Activated CD4-positive, alpha-beta memory T cell treated with anti-CD3 and anti-CD28 coated beads, Interleukin-2, amount 10 ng/mL, durations not matched to agents 7 days and 5 days (primary cell): ENCODE measurements around the gene SCYGR8. TPM values are rescaled to one million over a fixed set of nuclear protein-coding genes. Genes with fewer than 3 reads are reported as not detected.

Experiments used
- CTCF ChIA-PET: fragments of 350-600 bp; sonication (Branson Sonifier 250); formaldehyde crosslinking; loops from one replicate; lab custom pipeline; 2021; ENCODE audit warnings: antibody characterized with exemption, inconsistent platforms; lab: Charles Lee
- POLR2A ChIA-PET: fragments of 350-600 bp; sonication (Branson Sonifier 250); formaldehyde crosslinking; loops from one replicate; lab custom pipeline; 2021; ENCODE audit warnings: antibody characterized with exemption; lab: Charles Lee
- DNase-seq: peaks from one replicate; pipeline ENCODE4 v3.0.0-alpha.2; 2020
- H3K27ac Mint-ChIP-seq: one replicate; pipeline ENCODE4 v1.8.0; 2021; ENCODE audit warnings: mild to moderate bottlenecking, mixed read lengths
- H3K27me3 Mint-ChIP-seq: one replicate; pipeline ENCODE4 v1.8.0; 2021; ENCODE audit warnings: mixed read lengths
- H3K36me3 Mint-ChIP-seq: one replicate; pipeline ENCODE4 v1.8.0; 2021; ENCODE audit warnings: low read depth, mixed read lengths
- H3K4me1 Mint-ChIP-seq: one replicate; pipeline ENCODE4 v1.8.0; 2021; ENCODE audit warnings: mixed read lengths
- H3K4me3 Mint-ChIP-seq: one replicate; pipeline ENCODE4 v1.8.0; 2021; ENCODE audit warnings: mild to moderate bottlenecking, mixed read lengths
- H3K9me3 Mint-ChIP-seq: one replicate; pipeline ENCODE4 v1.8.0; 2021; ENCODE audit warnings: mixed read lengths
- total RNA-seq, 2 experiments: library from RNA; stranded (reverse); gene quantifications; one replicate each; pipeline ENCODE4 v1.2.3, GENCODE V29; 2021

Gene SCYGR8, protein sequence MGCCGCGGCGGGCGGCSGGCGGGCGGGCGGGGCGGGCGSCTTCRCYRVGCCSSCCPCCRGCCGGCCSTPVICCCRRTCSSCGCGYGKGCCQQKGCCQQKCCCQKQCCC
- total RNA-seq, result not detected

DNA sequence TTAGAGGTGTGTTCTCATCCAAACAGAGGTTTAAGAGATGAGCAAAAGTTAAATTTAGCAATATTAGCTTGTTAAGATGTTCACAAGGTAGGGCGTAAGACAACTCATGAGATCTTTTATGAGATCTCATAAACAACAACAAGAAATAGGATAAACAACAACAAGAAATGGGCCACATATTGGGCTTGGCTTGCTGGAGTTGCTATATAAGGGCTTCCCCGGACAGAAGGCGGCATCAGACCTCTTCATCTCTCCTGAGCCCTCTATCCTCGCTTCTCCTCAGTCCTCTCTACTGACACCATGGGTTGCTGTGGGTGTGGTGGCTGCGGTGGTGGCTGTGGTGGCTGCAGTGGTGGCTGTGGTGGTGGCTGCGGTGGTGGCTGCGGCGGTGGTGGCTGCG is at the start of gene SCYGR8:
Gene SCYGR8, plus strand, starts transcription at position 301 of the 400 bp plus-strand sequence. Its CDS starts 0 bp downstream, at position 301.
- DNase-seq, result no peak
- ChIA-PET POLR2A (no interaction called here), CTCF (interaction anchor here (1.3 kb wide), 1 partner anchor 20 kb away, joined by 3 read pairs; no protein-coding TSS in a partner anchor)
- Mint-ChIP-seq H3K27ac (no peak within 1 kb of the TSS), H3K36me3 (no peaks in the 10 kb centered on the region), H3K27me3 (peaks cover 3% of the 10 kb centered on the region), H3K4me1 (no peaks in the 10 kb centered on the region), H3K4me3 (no peak within 1 kb of the TSS), H3K9me3 (no peaks in the 10 kb centered on the region)

DNA sequence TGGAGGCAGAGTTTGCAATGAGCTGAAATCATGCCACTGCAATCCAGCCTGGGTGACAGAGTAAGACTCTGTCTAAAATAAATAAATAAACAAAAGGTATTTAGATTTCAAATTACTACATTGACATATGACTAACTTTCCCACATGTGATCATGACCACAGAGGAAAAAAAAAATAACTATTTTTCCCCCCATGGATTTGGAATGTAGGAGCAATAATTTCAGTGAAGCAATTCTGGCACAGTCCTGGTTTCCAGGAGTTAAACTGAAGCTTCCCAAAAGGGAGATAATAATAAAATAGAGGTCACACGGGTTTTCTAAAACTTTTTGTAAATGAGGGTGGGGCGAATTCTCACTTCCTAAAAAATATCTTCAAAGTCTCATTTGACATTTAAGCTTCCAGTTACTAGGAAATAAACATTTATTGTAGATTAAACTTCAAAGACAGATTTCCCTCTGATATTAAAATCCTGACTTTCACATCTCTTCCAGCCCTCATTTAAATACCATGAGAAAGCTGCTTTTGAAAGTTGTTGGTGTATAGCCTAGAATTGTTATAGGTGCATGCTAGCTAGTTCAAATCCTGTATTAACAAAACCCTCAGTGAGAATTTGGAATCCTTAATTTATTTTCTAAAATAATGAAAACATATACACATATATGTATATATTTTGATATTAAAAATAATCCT is 48.6 kb upstream of the SCYGR8 start:
- Mint-ChIP-seq H3K27ac (no peak overlapping the region), H3K4me3 (no peak overlapping the region), H3K36me3 (no peaks in the 10 kb centered on the region), H3K9me3 (no peaks in the 10 kb centered on the region), H3K27me3 (peaks cover 8% of the 10 kb centered on the region), H3K4me1 (no peaks in the 10 kb centered on the region)
- no peak for DNase-seq
- CTCF ChIA-PET, result interaction anchor here (1.0 to 1.7 kb wide), 2 partner anchors 39 to 69 kb away, joined by 3 to 4 read pairs; no protein-coding TSS in a partner anchor
- POLR2A ChIA-PET, result no interaction called here

DNA sequence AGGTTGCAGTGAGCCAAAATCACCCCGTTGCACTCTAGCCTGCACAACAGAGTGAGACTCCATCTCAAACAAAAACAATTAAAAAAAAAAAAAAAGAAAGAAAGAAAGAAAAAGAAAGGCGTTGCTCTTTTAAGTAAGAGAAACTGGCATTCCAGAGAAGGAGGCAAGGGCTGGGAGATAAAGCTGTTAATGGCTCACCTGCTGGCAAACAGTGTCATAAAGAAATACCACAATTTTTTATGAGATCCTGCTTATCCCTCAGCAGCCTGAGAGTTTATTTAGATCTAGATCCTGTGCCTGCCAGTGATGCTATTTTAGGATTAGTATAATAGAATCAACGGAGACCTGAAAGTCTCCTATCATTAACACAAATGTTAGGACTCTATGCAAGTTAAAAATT is 44.1 kb upstream of the SCYGR8 start:
- H3K27ac Mint-ChIP-seq, result no peak overlapping the region
- CTCF ChIA-PET, result no interaction called here
- H3K4me3 Mint-ChIP-seq, result no peak overlapping the region

DNA sequence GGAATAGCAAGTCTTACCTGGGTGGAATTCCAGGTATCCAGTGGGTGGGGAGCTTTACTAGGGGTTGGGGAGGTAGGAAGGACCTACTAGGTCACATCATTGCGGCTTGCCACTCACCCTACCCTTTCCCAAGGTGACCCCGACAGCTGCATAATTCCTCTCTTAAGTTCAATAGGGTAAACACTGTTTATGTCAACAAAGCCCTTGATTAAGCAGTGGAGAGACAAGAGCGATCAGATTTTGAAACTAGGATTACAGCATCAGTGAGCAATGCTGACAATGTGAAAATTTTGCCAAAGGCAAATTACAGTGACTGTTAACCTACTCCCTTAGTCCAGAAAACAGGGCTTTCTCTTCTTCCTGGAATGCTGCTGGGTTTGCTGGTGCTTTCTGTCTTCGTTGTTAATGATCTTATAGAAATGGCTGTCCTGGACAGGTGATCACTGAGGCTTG is 42.4 kb upstream of the SCYGR8 start:
- Mint-ChIP-seq H3K9me3 (no peaks in the 10 kb centered on the region), H3K36me3 (no peaks in the 10 kb centered on the region), H3K27me3 (peaks cover 4% of the 10 kb centered on the region), H3K27ac (no peak overlapping the region), H3K4me1 (no peaks in the 10 kb centered on the region), H3K4me3 (no peak overlapping the region)
- CTCF ChIA-PET, result no interaction called here
- POLR2A ChIA-PET, result no interaction called here
- DNase-seq, result no peak

More for the DNA sequence above, 44.1 kb upstream of the SCYGR8 start:
- Mint-ChIP-seq H3K4me1 (no peaks in the 10 kb centered on the region), H3K9me3 (no peaks in the 10 kb centered on the region), H3K27me3 (peaks cover 2% of the 10 kb centered on the region), H3K36me3 (no peaks in the 10 kb centered on the region)
- DNase-seq, result no peak
- POLR2A ChIA-PET, result no interaction called here

DNA sequence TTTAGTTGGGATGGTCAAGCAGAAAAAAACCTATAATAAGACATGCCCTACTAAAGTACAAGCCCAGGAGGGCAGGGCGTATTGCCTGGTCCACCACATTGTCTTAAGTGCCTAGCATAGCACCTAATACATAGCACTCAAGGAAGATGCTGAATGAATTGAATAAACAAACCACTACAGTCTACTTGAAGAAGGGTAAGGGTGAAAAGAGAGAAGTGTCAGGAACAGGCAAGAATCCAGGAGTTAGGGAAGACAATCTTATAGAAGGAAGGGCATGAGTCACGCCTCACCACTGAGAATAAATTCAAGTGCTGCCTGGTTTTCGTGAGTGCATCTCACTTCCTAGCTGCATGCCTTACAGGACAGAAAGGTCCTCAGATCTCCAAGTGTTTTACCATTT is 41.7 kb upstream of the SCYGR8 start:
- H3K4me1 Mint-ChIP-seq, result no peaks in the 10 kb centered on the region
- DNase-seq, result no peak
- CTCF ChIA-PET, result no interaction called here
- POLR2A ChIA-PET, result no interaction called here
- H3K27ac Mint-ChIP-seq, result no peak overlapping the region
- H3K36me3 Mint-ChIP-seq, result no peaks in the 10 kb centered on the region
- H3K27me3 Mint-ChIP-seq, result peaks cover 4% of the 10 kb centered on the region
- H3K4me3 Mint-ChIP-seq, result no peak overlapping the region
- no peaks in the 10 kb centered on the region for H3K9me3 Mint-ChIP-seq

DNA sequence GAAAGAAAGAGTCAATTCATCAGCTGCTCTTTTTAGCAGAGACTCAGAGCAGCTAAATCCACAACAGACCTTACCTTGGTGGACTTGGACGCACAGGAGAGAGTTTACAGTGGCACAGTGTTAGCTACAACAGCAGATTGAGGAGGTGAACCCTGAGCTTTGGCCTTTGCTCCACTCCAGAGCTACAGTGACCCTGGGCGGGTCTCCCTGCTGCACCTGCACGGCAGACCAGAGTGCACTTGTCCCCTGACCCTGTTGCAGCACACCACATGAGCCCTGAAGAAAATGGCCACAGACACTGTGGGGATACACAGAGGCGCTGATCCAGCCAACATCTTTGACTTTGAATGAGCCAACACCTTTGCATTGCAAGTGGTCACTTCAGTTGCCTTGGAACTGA is 38.8 kb upstream of the SCYGR8 start:
- Mint-ChIP-seq H3K27me3 (peaks cover 4% of the 10 kb centered on the region), H3K4me3 (no peak overlapping the region), H3K4me1 (no peaks in the 10 kb centered on the region), H3K9me3 (no peaks in the 10 kb centered on the region), H3K27ac (no peak overlapping the region), H3K36me3 (no peaks in the 10 kb centered on the region)
- no peak for DNase-seq
- CTCF ChIA-PET, result no interaction called here
- POLR2A ChIA-PET, result no interaction called here

DNA sequence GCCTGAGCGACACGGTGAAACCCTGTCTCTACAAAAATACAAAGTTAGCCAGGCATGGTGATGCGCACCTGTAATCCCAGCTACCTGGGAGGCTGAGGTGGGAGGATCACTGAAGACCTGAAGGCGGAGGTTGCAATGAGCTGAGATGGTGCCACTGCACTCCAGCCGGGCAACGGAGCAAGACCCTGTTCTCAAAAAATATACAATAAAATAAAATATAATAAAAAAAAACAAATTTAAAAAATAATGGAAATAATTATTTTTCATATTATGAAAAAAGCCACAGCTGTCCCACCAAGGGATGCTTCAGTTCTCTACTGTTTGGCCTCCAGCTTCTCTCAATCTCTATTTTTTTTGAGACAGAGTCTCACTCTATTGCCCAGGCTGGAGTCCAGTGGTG is 38.3 kb upstream of the SCYGR8 start:
- Mint-ChIP-seq H3K36me3 (no peaks in the 10 kb centered on the region), H3K27ac (no peak overlapping the region), H3K27me3 (peaks cover 4% of the 10 kb centered on the region), H3K4me3 (no peak overlapping the region), H3K9me3 (no peaks in the 10 kb centered on the region), H3K4me1 (no peaks in the 10 kb centered on the region)
- no peak for DNase-seq
- ChIA-PET POLR2A (no interaction called here), CTCF (no interaction called here)

DNA sequence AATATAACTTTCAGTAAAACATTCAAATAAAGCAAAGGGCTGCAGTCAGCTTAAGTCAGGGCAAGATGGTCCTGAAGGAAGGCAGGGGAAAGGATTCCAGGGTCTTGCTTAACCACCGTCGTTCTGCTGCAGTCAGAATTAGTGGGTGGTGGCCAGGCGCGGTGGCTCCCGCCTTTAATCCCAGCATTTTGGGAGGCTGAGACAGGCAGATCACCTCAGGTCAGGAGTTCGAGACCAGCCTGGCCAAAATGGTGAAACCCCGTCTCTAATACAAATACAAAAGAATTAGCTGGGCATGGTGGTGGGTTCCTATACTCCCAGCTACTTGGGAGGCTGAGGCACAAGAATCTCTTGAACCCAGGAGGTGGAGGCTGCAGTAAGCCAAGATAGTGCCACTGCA is 34.7 kb upstream of the SCYGR8 start:
- no peak for DNase-seq
- POLR2A ChIA-PET, result no interaction called here
- no peaks in the 10 kb centered on the region for H3K9me3 Mint-ChIP-seq
- H3K36me3 Mint-ChIP-seq, result no peaks in the 10 kb centered on the region
- no peaks in the 10 kb centered on the region for H3K4me1 Mint-ChIP-seq
- H3K27ac Mint-ChIP-seq, result no peak overlapping the region
- CTCF ChIA-PET, result no interaction called here
- H3K27me3 Mint-ChIP-seq, result peaks cover 4% of the 10 kb centered on the region
- H3K4me3 Mint-ChIP-seq, result no peak overlapping the region

DNA sequence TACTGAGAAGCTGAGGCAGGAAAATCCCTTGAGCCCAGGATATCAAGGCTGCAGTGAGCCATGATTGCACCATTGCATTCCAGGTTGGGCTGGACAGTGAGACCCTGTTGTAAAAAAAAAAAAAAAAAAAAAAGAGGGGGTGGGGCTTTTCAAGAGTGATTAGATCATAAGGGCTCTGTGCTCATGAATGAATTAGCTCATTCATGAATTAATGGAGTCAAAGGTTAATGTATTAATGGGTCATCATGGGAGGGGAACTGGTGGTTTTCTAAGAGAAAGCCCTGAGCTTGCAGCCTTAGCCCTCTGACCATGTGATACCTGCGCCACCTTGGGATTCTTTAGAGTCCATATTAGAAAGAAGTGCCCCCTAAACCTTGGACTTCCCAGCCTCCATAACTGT is 32.4 kb upstream of the SCYGR8 start:
- DNase-seq, result no peak
- Mint-ChIP-seq H3K36me3 (no peaks in the 10 kb centered on the region), H3K4me3 (no peak overlapping the region), H3K9me3 (no peaks in the 10 kb centered on the region), H3K27me3 (peaks cover 9% of the 10 kb centered on the region), H3K27ac (no peak overlapping the region), H3K4me1 (no peaks in the 10 kb centered on the region)
- POLR2A ChIA-PET, result no interaction called here
- CTCF ChIA-PET, result interaction anchor here (0.6 kb wide), 1 partner anchor 45 kb away, joined by 3 read pairs; no protein-coding TSS in a partner anchor

DNA sequence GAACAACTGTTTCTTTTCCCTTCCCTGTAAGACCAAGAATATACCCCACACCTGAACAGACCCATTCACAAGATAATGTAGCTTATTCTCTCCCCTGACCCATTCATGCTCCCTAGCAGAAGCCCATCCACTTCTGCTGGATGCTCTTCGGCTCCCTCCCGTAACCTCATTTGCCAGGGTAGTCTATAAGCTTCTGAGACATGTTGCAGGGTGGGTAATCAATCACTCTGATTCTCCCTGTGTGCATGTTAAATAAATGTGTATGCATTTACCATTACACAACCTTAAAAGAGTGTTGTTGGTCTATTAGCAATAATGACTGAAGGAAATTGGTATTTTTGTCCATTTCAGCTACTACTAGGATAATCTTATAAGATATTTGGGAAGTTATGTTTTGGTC is 29.2 kb upstream of the SCYGR8 start:
- H3K27ac Mint-ChIP-seq, result no peak overlapping the region

DNA sequence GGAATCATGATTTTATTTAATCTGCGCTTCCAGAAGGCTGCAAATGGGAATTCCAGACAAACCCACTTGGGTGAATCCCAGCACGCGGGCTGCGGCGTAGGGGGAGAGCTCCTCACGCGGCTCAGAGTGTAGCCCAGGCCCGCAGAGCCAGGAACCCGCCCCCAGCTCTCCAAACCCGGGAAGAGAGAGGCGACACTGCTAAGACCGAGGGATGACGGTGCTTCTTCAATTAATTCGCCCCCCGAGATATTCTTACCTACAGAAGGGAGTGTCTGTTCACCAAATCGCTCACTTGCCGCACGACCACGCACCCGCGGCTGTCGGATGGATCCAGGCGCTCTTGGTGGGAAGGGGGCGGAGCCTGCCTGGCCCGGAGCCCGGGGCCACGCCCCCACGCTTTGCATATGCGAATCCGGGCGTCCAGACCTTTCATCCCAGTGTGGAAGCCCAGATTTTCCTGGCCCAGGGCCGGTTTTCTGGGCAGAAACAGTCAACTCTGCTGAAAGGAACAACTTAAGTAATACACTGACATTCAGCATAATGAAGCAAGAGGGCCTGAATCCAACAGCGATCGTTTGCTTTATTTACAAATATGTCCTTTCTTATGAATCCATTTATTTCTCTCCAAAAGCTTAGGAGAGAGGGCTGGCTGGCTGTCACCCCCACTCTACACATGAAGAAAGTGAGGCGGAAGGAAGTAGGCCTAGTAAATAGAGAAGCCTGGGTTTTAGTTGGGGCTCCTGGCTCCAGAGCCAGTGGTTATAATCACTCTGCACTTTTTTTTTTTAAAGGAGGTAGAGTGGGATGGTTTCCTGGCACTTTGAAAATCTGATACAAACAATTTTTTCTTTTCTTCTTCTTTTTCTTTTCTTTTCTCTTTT is 27.8 kb upstream of the SCYGR8 start, which contains the start of gene SLC19A3:
Gene SLC19A3, minus strand, starts transcription at position 342 of the 881 bp plus-strand sequence. CDS start 15,710 bp downstream, outside the sequence.
- Mint-ChIP-seq H3K9me3 (no peaks in the 10 kb centered on the region), H3K4me1 (no peaks in the 10 kb centered on the region), H3K4me3 (no peak within 1 kb of the TSS), H3K27ac (no peak within 1 kb of the TSS), H3K27me3 (peaks cover 11% of the 10 kb centered on the region), H3K36me3 (no peaks in the 10 kb centered on the region)
- CTCF ChIA-PET, result no interaction called here
- POLR2A ChIA-PET, result no interaction called here
- DNase-seq, result no peak

More for the DNA sequence above, 29.2 kb upstream of the SCYGR8 start:
- no peaks in the 10 kb centered on the region for H3K36me3 Mint-ChIP-seq
- no peaks in the 10 kb centered on the region for H3K4me1 Mint-ChIP-seq
- no peaks in the 10 kb centered on the region for H3K9me3 Mint-ChIP-seq
- no peak for DNase-seq
- POLR2A ChIA-PET, result no interaction called here
- no peak overlapping the region for H3K4me3 Mint-ChIP-seq
- CTCF ChIA-PET, result interaction anchor here (0.7 kb wide), 3 partner anchors 41 to 683 kb away, joined by 3 to 5 read pairs (median 4); no protein-coding TSS in a partner anchor
- peaks cover 9% of the 10 kb centered on the region for H3K27me3 Mint-ChIP-seq

DNA sequence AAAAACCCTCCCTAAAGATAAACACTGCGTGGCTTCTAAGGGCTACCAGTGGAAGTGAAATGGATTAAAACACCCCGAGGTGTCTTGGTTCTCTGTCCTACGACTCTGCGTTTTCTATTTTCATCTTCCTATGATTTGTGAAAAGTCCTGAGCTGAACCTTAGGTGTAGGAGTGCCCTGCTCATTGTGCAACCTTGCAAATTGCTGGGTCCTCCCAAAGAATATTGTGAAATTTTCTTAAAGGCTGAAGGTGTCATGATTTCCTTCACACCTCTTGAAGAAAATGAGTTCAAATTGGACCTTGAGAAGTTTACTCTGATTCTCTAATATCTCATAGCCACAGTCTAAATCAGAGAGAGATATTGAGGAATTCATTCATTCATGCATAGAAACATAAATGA is 26.1 kb upstream of the SCYGR8 start:
- ChIA-PET CTCF (no interaction called here), POLR2A (no interaction called here)
- no peaks in the 10 kb centered on the region for H3K9me3 Mint-ChIP-seq
- DNase-seq, result no peak
- H3K4me1 Mint-ChIP-seq, result no peaks in the 10 kb centered on the region
- H3K4me3 Mint-ChIP-seq, result no peak overlapping the region
- H3K27me3 Mint-ChIP-seq, result peaks cover 11% of the 10 kb centered on the region
- H3K27ac Mint-ChIP-seq, result no peak overlapping the region
- H3K36me3 Mint-ChIP-seq, result no peaks in the 10 kb centered on the region

DNA sequence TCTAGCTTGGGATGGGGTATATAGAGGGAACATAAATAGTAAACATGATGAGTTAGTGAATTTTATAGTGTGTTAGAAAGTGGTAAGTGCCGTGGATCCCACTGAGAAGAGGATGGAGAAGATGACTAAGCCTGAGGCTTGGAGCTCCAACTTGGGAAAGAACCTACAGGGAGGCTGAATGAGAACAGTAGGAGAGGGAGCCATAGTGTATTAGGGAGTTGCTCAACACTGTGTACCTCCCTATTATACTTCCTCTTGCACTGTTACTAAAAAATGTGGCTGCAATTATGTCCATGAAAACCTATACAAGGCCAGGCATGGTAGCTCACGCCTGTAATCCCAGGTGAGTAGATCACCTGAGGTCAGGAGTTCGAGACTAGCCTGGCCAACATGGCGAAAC is 25.0 kb upstream of the SCYGR8 start:
- H3K27ac Mint-ChIP-seq, result no peak overlapping the region
- no peak overlapping the region for H3K4me3 Mint-ChIP-seq
- ChIA-PET POLR2A (no interaction called here), CTCF (no interaction called here)
- H3K9me3 Mint-ChIP-seq, result no peaks in the 10 kb centered on the region
- no peaks in the 10 kb centered on the region for H3K36me3 Mint-ChIP-seq
- DNase-seq, result no peak
- H3K27me3 Mint-ChIP-seq, result peaks cover 11% of the 10 kb centered on the region
- H3K4me1 Mint-ChIP-seq, result no peaks in the 10 kb centered on the region
